NB4 (cell line): ENCODE measurements around the gene TRIM62.

ENCODE experiments used
- CTCF ChIP-seq: IDR thresholded peaks from one replicate; pipeline ENCODE4 v1.5.1; 2012; ENCODE audit warnings: low read depth, low read length
- MAX ChIP-seq: IDR thresholded peaks from 2 replicates; pipeline ENCODE4 v1.6.1; 2011; ENCODE audit warnings: low read depth, low read length
- POLR2A ChIP-seq: IDR thresholded peaks from 2 replicates; pipeline ENCODE4 v1.6.1; 2011; ENCODE audit warnings: mild to moderate bottlenecking; ENCODE audit not compliant: insufficient read length; ENCODE audit errors: extremely low read depth

- no peak for TF ChIP-seq CTCF
- no peak for TF ChIP-seq POLR2A
- no peak for TF ChIP-seq MAX
Measured at GRCh38 chr1:33195556-33195955, 13.7 kb upstream of the TRIM62 start.
